HepG2 (cell line): ENCODE results near the gene BST2. TPM values are rescaled to one million over a fixed set of nuclear protein-coding genes. Genes with fewer than 3 reads are reported as not detected.

Experiments
- ATAC-seq: fragments of 200-7000 bp; cut with Tn5 transposase; 3 replicates; pipeline ENCODE4 v1.9.1; 2020; ENCODE audit warnings: mild to moderate bottlenecking, moderate library complexity
- BruUV-seq: library from RNA; stranded (reverse); fragments of 400-500 nt; replicated peaks from 2 replicates; lab custom pipeline; 2021; lab: Mats Ljungman, UMichigan
- CTCF ChIA-PET: fragments of 300-600 bp; formaldehyde crosslinking; extraction: SDS; loops from one replicate; lab custom pipeline; 2021; ENCODE audit warnings: low total read pairs, inconsistent platforms, low intra/inter-chr PET ratio; lab: Yijun Ruan, JAX
- POLR2A ChIA-PET: fragments of 350-600 bp; sonication (Branson Sonifier 250); formaldehyde crosslinking; loops from one replicate; lab custom pipeline; 2020; ENCODE audit warnings: antibody characterized with exemption, inconsistent platforms; lab: Yijun Ruan, JAX
- DNase-seq: peaks from one replicate; pipeline ENCODE4 v3.0.0-alpha.2; 2015; ENCODE audit warnings: low spot score
- FAIRE-seq: peaks from 3 replicates; lab custom pipeline; 2011; peaks lifted over from hg19 to GRCh38; lab: Jason Lieb, UNC
- H2AFZ ChIP-seq: one replicate; pipeline ENCODE4 v1.6.1; 2011; ENCODE audit warnings: low read length, inconsistent platforms
- H3K27ac ChIP-seq: fragments of 300-600 bp; 3 replicates; pipeline ENCODE4 v1.8.0; 2011; ENCODE audit warnings: mixed run types, mild to moderate bottlenecking, mixed read lengths, low read length, inconsistent platforms; ENCODE audit not compliant: insufficient read depth; ENCODE audit errors: extremely low read length
- H3K27me3 ChIP-seq, 2 experiments: fragments of 200-600 bp in 1 of 2; 2 replicates in 1 of 2; 3 replicates in 1 of 2; pipeline versions ENCODE4 v1.6.0 to v1.8.0; 2011; ENCODE audit warnings: low read length in 2 of 2, mild to moderate bottlenecking in 2 of 2, moderate library complexity in 2 of 2, inconsistent platforms in 1 of 2; ENCODE audit not compliant: insufficient read depth in 2 of 2, control insufficient read depth in 1 of 2
- H3K36me3 ChIP-seq, 2 experiments: fragments of 200-600 bp in 1 of 2; replicated peaks in 1 of 2; 2 replicates in 1 of 2; 3 replicates in 1 of 2; pipeline versions ENCODE4 v1.5.1 to v1.8.0; 2011; ENCODE audit warnings: low read length in 2 of 2, inconsistent platforms in 1 of 2; ENCODE audit not compliant: insufficient read depth in 2 of 2, control insufficient read depth in 1 of 2
- H3K4me1 ChIP-seq: 2 replicates; pipeline ENCODE4 v1.5.1; 2012; ENCODE audit warnings: low read length, inconsistent platforms; ENCODE audit not compliant: insufficient read depth
- H3K4me2 ChIP-seq: 2 replicates; pipeline ENCODE4 v1.6.0; 2011; ENCODE audit warnings: low read depth, low read length, inconsistent platforms
- H3K4me3 ChIP-seq, 3 experiments: fragments of 200-600 bp in 1 of 3; sonication (generic), shearing (Covaris generic) in 1 of 3; replicated peaks in 1 of 3; 2 replicates each; pipeline ENCODE4 v1.5.1; 2011 to 2016; ENCODE audit warnings: low read length in 3 of 3, inconsistent platforms in 2 of 3, low read depth in 2 of 3, mild to moderate bottlenecking in 2 of 3, control low read depth in 1 of 3, mixed read lengths in 1 of 3; ENCODE audit not compliant: insufficient read depth in 1 of 3
- H3K79me2 ChIP-seq: one replicate; pipeline ENCODE4 v1.6.1; 2011; ENCODE audit warnings: low read length, inconsistent platforms; ENCODE audit not compliant: insufficient read depth
- H3K9ac ChIP-seq: 2 replicates; pipeline ENCODE4 v1.6.0; 2011; ENCODE audit warnings: mild to moderate bottlenecking, low read depth, low read length, inconsistent platforms; ENCODE audit not compliant: insufficient read depth
- H3K9me3 ChIP-seq: 2 replicates; pipeline ENCODE4 v1.5.1; 2012; ENCODE audit warnings: mild to moderate bottlenecking, low read length
- H4K20me1 ChIP-seq: 2 replicates; pipeline ENCODE4 v1.6.0; 2011; ENCODE audit warnings: inconsistent platforms, mild to moderate bottlenecking, low read length, moderate library complexity; ENCODE audit not compliant: insufficient read depth
- CEBPB ChIP-seq: IDR thresholded peaks from 2 replicates; pipeline ENCODE4 v1.6.1; 2011; ENCODE audit warnings: low read depth, low read length, improper control_type of control experiment, borderline replicate concordance
- PPARG ChIP-seq: conservative IDR thresholded peaks from 2 replicates; pipeline ENCODE4 v1.6.1; 2016; ENCODE audit warnings: missing biosample characterization, missing genetic modification reagents
- ZFP36L1 ChIP-seq: sonication (generic); formaldehyde crosslinking; IDR thresholded peaks from 2 replicates; pipeline ENCODE4 v1.8.0; 2022; ENCODE audit warnings: mild to moderate bottlenecking, missing genetic modification reagents, moderate library complexity
- ZFX ChIP-seq: sonication (generic); formaldehyde crosslinking; IDR thresholded peaks from 2 replicates; pipeline ENCODE4 v1.4.0; 2020; ENCODE audit warnings: mild to moderate bottlenecking, low read depth, missing genetic modification reagents, moderate library complexity
- ZMYM4 ChIP-seq: sonication (generic); formaldehyde crosslinking; IDR thresholded peaks from 2 replicates; pipeline ENCODE4 v1.8.1; 2023; ENCODE audit warnings: mild to moderate bottlenecking, missing genetic modification reagents
- ZNF33A ChIP-seq: sonication (generic); formaldehyde crosslinking; IDR thresholded peaks from 2 replicates; pipeline ENCODE4 v1.5.1; 2020; ENCODE audit warnings: missing genetic modification reagents, mild to moderate bottlenecking, moderate library complexity, borderline replicate concordance
- ZNF770 ChIP-seq: sonication (generic); formaldehyde crosslinking; IDR thresholded peaks from 2 replicates; pipeline ENCODE4 v1.5.0; 2020; ENCODE audit warnings: mild to moderate bottlenecking, missing genetic modification reagents
- ZSCAN31 ChIP-seq: sonication (generic); formaldehyde crosslinking; IDR thresholded peaks from 2 replicates; pipeline ENCODE4 v1.5.0; 2020; ENCODE audit warnings: low read depth, mild to moderate bottlenecking, missing genetic modification reagents
- WGBS: methylation state at CpG from one replicate; pipeline ENCODE4 v1.1.6; 2017; ENCODE audit warnings: low lambda C conversion rate; 5-methylcytosine and 5-hydroxymethylcytosine counted together
- in situ Hi-C: cut with HindIII; loops from 2 replicates; pipeline ENCODE4 v1.10.0; 2017; ENCODE audit warnings: low pct_unique_long_range_greater_than_20kb; ENCODE audit not compliant: extremely low pct_ligation_motif_present
- intact Hi-C: fragments of 100-400 bp; cut with micrococcal nuclease; formaldehyde crosslinking; loops from one replicate; pipeline ENCODE4 v1.10.0; 2022; ENCODE audit not compliant: unreplicated experiment
- polyA plus RNA-seq, 8 experiments: library from polyadenylated mRNA; depleted of rRNA in 3 of 8; stranded (reverse) in 7 of 8; unstranded in 1 of 8; fragments of >200 nt; fragmentation: Illumina TruSeq in 4 of 8; extraction: Trizol in 4 of 8; gene quantifications; 2 replicates each; pipeline versions ENCODE4 v1.2.1 to v1.2.3, GENCODE V29; 2011 to 2016; ENCODE audit warnings: low read depth in 4 of 8, missing spikeins in 1 of 8, mixed read lengths in 1 of 8; ENCODE audit not compliant: insufficient read depth in 1 of 8
- total RNA-seq, 5 experiments: library from RNA; depleted of rRNA; stranded (reverse); fragments of >200 nt; fragmentation: Illumina TruSeq; extraction: Trizol; gene quantifications; 2 replicates each; pipeline ENCODE4 v1.2.3, GENCODE V29; 2016; ENCODE audit warnings: low read depth in 1 of 5
- TF ChIP-seq, protein P1 (sequence below): sonication (generic); formaldehyde crosslinking; IDR thresholded peaks from 2 replicates; pipeline ENCODE4 v1.5.1; 2020; ENCODE audit warnings: missing genetic modification reagents, mild to moderate bottlenecking, borderline replicate concordance
- TF ChIP-seq, protein P2 (sequence below): sonication (generic); formaldehyde crosslinking; IDR thresholded peaks from 2 replicates; pipeline ENCODE4 v1.4.0; 2020; ENCODE audit warnings: missing genetic modification reagents, borderline replicate concordance

The BST2 gene
- total and polyA plus RNA-seq, 2 of the 13 experiments (the other 11 are each of a cell fraction or from before 2014, with no cell fraction given) = 58.8 to 93.8 TPM

DNA sequence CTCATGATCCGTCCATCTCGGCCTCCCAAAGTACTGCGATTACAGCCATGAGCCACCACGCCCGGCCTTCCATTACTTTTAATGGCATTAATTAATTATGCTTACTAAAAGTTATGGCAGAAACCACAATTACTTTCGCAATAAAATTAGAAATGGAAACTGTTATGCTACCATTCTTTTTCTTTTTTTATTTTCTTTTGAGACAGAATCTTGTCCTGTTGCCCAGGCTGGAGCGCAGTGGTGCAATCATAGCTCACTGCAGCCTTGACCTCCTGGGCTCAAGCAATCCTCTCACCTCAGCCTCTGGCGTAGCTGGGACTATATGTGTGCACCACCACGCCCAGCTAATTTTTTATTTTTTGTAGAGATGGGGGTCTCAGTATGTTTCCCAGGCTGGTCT, 4.6 kb upstream of the BST2 start:
- Histone ChIP-seq H3K27ac (no peak overlapping the region), H3K36me3 (peaks cover 3 to 25% of the 10 kb centered on the region in 2 experiments; a peak in 2 of 5 replicates), H3K4me2 (no peak overlapping the region), H3K4me3 (no peak overlapping the region), H3K9me3 (no peaks in the 10 kb centered on the region), H3K9ac (no peak overlapping the region), H4K20me1 (no peaks in the 10 kb centered on the region), H3K79me2 (peaks cover 23% of the 10 kb centered on the region), H3K4me1 (no peaks in the 10 kb centered on the region), H3K27me3 (no peaks in the 10 kb centered on the region; a peak in 1 of 5 replicates), H2AFZ (no peak overlapping the region)
- BruUV-seq = no TSS peak
- ChIA-PET CTCF (no interaction called here), POLR2A (no interaction called here)
- 97% methylated on average over 9 of the region's 9 CpGs for WGBS
- no peak for DNase-seq
- no peak for ATAC-seq
- in situ Hi-C loops (no loop called here), intact Hi-C loops (loop anchor here (5.0 kb wide), 1 partner anchor 73 kb away; the partner anchor contains the start of gene GTPBP3)
- TF ChIP-seq ZFP36L1 (CRISPR knock-in tag) = no peak
- 0 out of 2 replicates have a peak, but pooled peaks have one; percentile 9 for TF ChIP-seq CEBPB
- FAIRE-seq = no peak

- Histone ChIP-seq H3K36me3 (peaks cover 1 to 9% of the 10 kb centered on the region in 2 experiments; a peak in 2 of 5 replicates), H2AFZ (no peak overlapping the region), H3K27ac (peak overlapping the region; percentile 81), H3K27me3 (no peaks in the 10 kb centered on the region; a peak in 1 of 5 replicates), H3K4me1 (peaks cover 13% of the 10 kb centered on the region), H3K9ac (peak overlapping the region; percentile 78), H3K4me3 (peak overlapping the region; percentile 62 to 82 (median 70)), H3K9me3 (no peaks in the 10 kb centered on the region), H3K79me2 (peaks cover 33% of the 10 kb centered on the region), H3K4me2 (peak overlapping the region; percentile 92), H4K20me1 (no peaks in the 10 kb centered on the region; the same call in 1 of the 2 replicates)
- in situ Hi-C loops = no loop called here
- CTCF ChIA-PET = no interaction called here
- intact Hi-C loops = loop anchor here (5.0 kb wide), 1 partner anchor 70 kb away; the partner anchor contains the start of gene GTPBP3
- WGBS = 6% methylated on average over 2 of the region's 2 CpGs
- POLR2A ChIA-PET = interaction anchor here (0.7 to 3.5 kb wide), 12 partner anchors 8 to 104 kb away, joined by 3 to 76 read pairs (median 4); partner anchors contain the start of genes ANO8, DDA1, MVB12A and TMEM221
- BruUV-seq = TSS peak; percentile 86
- DNase-seq = no peak
- ATAC-seq = peak; percentile 36
- peak; percentile 66 for FAIRE-seq
- peak; percentile 64 for TF ChIP-seq ZNF770 (CRISPR knock-in tag)
- TF ChIP-seq, protein P1, sequence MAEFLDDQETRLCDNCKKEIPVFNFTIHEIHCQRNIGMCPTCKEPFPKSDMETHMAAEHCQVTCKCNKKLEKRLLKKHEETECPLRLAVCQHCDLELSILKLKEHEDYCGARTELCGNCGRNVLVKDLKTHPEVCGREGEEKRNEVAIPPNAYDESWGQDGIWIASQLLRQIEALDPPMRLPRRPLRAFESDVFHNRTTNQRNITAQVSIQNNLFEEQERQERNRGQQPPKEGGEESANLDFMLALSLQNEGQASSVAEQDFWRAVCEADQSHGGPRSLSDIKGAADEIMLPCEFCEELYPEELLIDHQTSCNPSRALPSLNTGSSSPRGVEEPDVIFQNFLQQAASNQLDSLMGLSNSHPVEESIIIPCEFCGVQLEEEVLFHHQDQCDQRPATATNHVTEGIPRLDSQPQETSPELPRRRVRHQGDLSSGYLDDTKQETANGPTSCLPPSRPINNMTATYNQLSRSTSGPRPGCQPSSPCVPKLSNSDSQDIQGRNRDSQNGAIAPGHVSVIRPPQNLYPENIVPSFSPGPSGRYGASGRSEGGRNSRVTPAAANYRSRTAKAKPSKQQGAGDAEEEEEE (CRISPR knock-in tag) = no peak
- TF ChIP-seq, protein P2, sequence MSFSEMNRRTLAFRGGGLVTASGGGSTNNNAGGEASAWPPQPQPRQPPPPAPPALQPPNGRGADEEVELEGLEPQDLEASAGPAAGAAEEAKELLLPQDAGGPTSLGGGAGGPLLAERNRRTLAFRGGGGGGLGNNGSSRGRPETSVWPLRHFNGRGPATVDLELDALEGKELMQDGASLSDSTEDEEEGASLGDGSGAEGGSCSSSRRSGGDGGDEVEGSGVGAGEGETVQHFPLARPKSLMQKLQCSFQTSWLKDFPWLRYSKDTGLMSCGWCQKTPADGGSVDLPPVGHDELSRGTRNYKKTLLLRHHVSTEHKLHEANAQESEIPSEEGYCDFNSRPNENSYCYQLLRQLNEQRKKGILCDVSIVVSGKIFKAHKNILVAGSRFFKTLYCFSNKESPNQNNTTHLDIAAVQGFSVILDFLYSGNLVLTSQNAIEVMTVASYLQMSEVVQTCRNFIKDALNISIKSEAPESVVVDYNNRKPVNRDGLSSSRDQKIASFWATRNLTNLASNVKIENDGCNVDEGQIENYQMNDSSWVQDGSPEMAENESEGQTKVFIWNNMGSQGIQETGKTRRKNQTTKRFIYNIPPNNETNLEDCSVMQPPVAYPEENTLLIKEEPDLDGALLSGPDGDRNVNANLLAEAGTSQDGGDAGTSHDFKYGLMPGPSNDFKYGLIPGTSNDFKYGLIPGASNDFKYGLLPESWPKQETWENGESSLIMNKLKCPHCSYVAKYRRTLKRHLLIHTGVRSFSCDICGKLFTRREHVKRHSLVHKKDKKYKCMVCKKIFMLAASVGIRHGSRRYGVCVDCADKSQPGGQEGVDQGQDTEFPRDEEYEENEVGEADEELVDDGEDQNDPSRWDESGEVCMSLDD (CRISPR knock-in tag) = no peak
- peak; percentile 74 for TF ChIP-seq PPARG (CRISPR knock-in tag)
- peak; percentile 42 for TF ChIP-seq ZFX (CRISPR knock-in tag)
- no peak for TF ChIP-seq ZNF33A
- TF ChIP-seq ZMYM4 = 0 out of 2 replicates have a peak, but pooled peaks have one; percentile 3
- TF ChIP-seq ZSCAN31 (CRISPR knock-in tag) = 0 out of 2 replicates have a peak, but pooled peaks have one; percentile 1
These were observed 1.4 kb upstream of the BST2 start for GRCh38 chr19:17406887-17407196.
